K562 (cell line): ENCODE data around the gene KLRC2. TPM values are rescaled to one million over a fixed set of nuclear protein-coding genes. Genes with fewer than 3 reads are reported as not detected.

Source experiments
- ATAC-seq: fragments of 200-7000 bp; cut with Tn5 transposase; 3 replicates; pipeline ENCODE4 v1.9.1; 2020; ENCODE audit warnings: moderate library complexity
- BruUV-seq: library from RNA; stranded (reverse); fragments of 400-500 nt; replicated peaks from 2 replicates; lab custom pipeline; 2021; lab: Mats Ljungman, UMichigan
- CTCF ChIA-PET: fragments of 300-600 bp; formaldehyde crosslinking; extraction: SDS; loops from one replicate; lab custom pipeline; 2021; ENCODE audit warnings: low intra/inter-chr PET ratio; lab: Yijun Ruan, JAX
- POLR2A ChIA-PET: fragments of 300-600, 350-650 bp; sonication (Branson Sonifier 250); formaldehyde crosslinking; extraction: SDS; loops from one replicate; lab custom pipeline; 2021; ENCODE audit warnings: antibody characterized with exemption, inconsistent platforms; lab: Yijun Ruan, JAX
- DNase-seq, 4 experiments: peaks; one replicate each; pipeline versions ENCODE4 v3.0.0 to v3.0.0-alpha.2; 2011 to 2018; ENCODE audit warnings: low spot score in 3 of 4, mixed read lengths in 3 of 4; ENCODE audit errors: extremely low read depth in 1 of 4
- FAIRE-seq: peaks from 2 replicates; lab custom pipeline; 2011; peaks lifted over from hg19 to GRCh38; lab: Jason Lieb, UNC
- H2AFZ ChIP-seq: 2 replicates; pipeline ENCODE4 v1.6.0; 2011; ENCODE audit warnings: low read depth, low read length, control low read depth, inconsistent platforms
- H3K27ac ChIP-seq: fragments of 200-600 bp; 3 replicates; pipeline ENCODE4 v1.8.0; 2011; ENCODE audit warnings: low read depth, mild to moderate bottlenecking, control low read depth, inconsistent platforms, low read length, moderate library complexity, mixed read lengths; ENCODE audit errors: extremely low read depth
- H3K27me3 ChIP-seq, 2 experiments: fragments of 300-600 bp in 1 of 2; 2 replicates in 1 of 2; 3 replicates in 1 of 2; pipeline versions ENCODE4 v1.6.0 to v1.8.0; 2011; ENCODE audit warnings: inconsistent platforms in 2 of 2, low read length in 2 of 2, mild to moderate bottlenecking in 1 of 2, mixed read lengths in 1 of 2, moderate library complexity in 1 of 2; ENCODE audit not compliant: control insufficient read depth in 2 of 2, insufficient read depth in 2 of 2
- H3K36me3 ChIP-seq: fragments of 300-600 bp; 3 replicates; pipeline ENCODE4 v1.8.0; 2011; ENCODE audit warnings: mild to moderate bottlenecking, low read length, inconsistent platforms; ENCODE audit not compliant: control insufficient read depth, insufficient read depth
- H3K4me1 ChIP-seq, 2 experiments: fragments of 200-600 bp in 1 of 2; replicated peaks in 1 of 2; 2 replicates in 1 of 2; 3 replicates in 1 of 2; pipeline versions ENCODE4 v1.5.1 to v1.8.0; 2011; ENCODE audit warnings: inconsistent platforms in 2 of 2, low read length in 2 of 2, mild to moderate bottlenecking in 1 of 2, mixed read lengths in 1 of 2, moderate library complexity in 1 of 2; ENCODE audit not compliant: control insufficient read depth in 2 of 2, insufficient read depth in 2 of 2
- H3K4me2 ChIP-seq: 2 replicates; pipeline ENCODE4 v1.6.1; 2011; ENCODE audit warnings: low read length, control low read depth, inconsistent platforms, mixed read lengths; ENCODE audit not compliant: insufficient read depth
- H3K4me3 ChIP-seq: fragments of 200-600 bp; sonication (generic), shearing (Covaris generic); 2 replicates; pipeline ENCODE4 v1.5.1; 2016; ENCODE audit warnings: control low read depth, inconsistent platforms
- H3K79me2 ChIP-seq: fragments of 200-600 bp; 3 replicates; pipeline ENCODE4 v1.8.0; 2011; ENCODE audit warnings: low read length, inconsistent platforms; ENCODE audit not compliant: control insufficient read depth, insufficient read depth
- H3K9ac ChIP-seq, 2 experiments: 2 replicates each; pipeline versions ENCODE4 v1.6.0 to v1.6.1; 2011; ENCODE audit warnings: low read depth in 2 of 2, low read length in 2 of 2, control low read depth in 1 of 2, inconsistent platforms in 1 of 2, mild to moderate bottlenecking in 1 of 2, mixed read lengths in 1 of 2; ENCODE audit not compliant: insufficient read depth in 1 of 2
- H3K9me1 ChIP-seq: one replicate; pipeline ENCODE4 v1.6.0; 2011; ENCODE audit warnings: inconsistent platforms, mild to moderate bottlenecking, low read length, moderate library complexity; ENCODE audit not compliant: control insufficient read depth, insufficient read depth
- H3K9me3 ChIP-seq: replicated peaks from 2 replicates; pipeline ENCODE4 v1.5.1; 2011; ENCODE audit warnings: low read depth, low read length, inconsistent platforms; ENCODE audit not compliant: control insufficient read depth, insufficient read depth
- H4K20me1 ChIP-seq: replicated peaks from 2 replicates; pipeline ENCODE4 v1.6.1; 2011; ENCODE audit warnings: low read length, inconsistent platforms, mixed read lengths; ENCODE audit not compliant: control insufficient read depth, insufficient read depth
- CHD4 ChIP-seq: fragments of 200-600 bp; sonication (generic); IDR thresholded peaks from 3 replicates; pipeline ENCODE4 v1.6.1; 2012; ENCODE audit warnings: low read depth, mild to moderate bottlenecking, mixed read lengths, low read length, inconsistent platforms; ENCODE audit not compliant: insufficient read depth, insufficient replicate concordance, poor library complexity, severe bottlenecking
- HNRNPH1 ChIP-seq: fragments of 200-400 bp; formaldehyde crosslinking; optimal IDR thresholded peaks from 2 replicates; pipeline ENCODE3; 2017; ENCODE audit warnings: low read depth, mild to moderate bottlenecking, low read length, moderate library complexity
- NFE2 ChIP-seq: IDR thresholded peaks from 2 replicates; pipeline ENCODE4 v1.6.1; 2014; ENCODE audit warnings: antibody characterized with exemption, low read depth
- XRCC5 ChIP-seq: fragments of 200-400 bp; formaldehyde crosslinking; IDR thresholded peaks from 2 replicates; pipeline ENCODE4 v1.6.1; 2017; ENCODE audit warnings: low read depth, mild to moderate bottlenecking, low read length
- ZNF146 ChIP-seq: IDR thresholded peaks from one replicate; pipeline ENCODE4 v1.6.1; 2018; ENCODE audit warnings: missing compliant biosample characterization; ENCODE audit not compliant: unreplicated experiment
- ZNF175 ChIP-seq: fragments of 200-800 bp; sonication (Bioruptor generic); IDR thresholded peaks from 2 replicates; pipeline ENCODE4 v1.6.1; 2016; ENCODE audit warnings: low read depth, mild to moderate bottlenecking, missing genetic modification characterization, missing compliant biosample characterization
- ZNF316 ChIP-seq: fragments of 450-650 bp; IDR thresholded peaks from 2 replicates; pipeline ENCODE4 v1.6.1; 2016
- WGBS: fragments of 100-300 bp; shearing (Covaris generic); methylation state at CpG from one replicate; pipeline ENCODE4 v1.1.6; 2016; ENCODE audit warnings: low coverage, mixed read lengths; ENCODE audit not compliant: insufficient coverage; ENCODE audit errors: missing lambda C conversion rate; 5-methylcytosine and 5-hydroxymethylcytosine counted together
- in situ Hi-C: fragments of 300-500 bp; cut with MboI; formaldehyde crosslinking; loops from 4 replicates; pipeline ENCODE4 v1.15.0; 2018; ENCODE audit warnings: inconsistent platforms, mixed read lengths
- intact Hi-C: fragments of 100-400 bp; cut with micrococcal nuclease; formaldehyde crosslinking; loops from 2 replicates; pipeline ENCODE4 v1.14.2; 2022
- polyA plus RNA-seq, 8 experiments: library from polyadenylated mRNA; depleted of rRNA in 4 of 8; stranded (reverse) in 5 of 8; unstranded in 3 of 8; fragments of >200 nt; fragmentation: Nextera tagmentation in 2 of 8; fragmentation: Illumina TruSeq in 1 of 8; extraction: Ambion mirVana in 2 of 8; extraction: Trizol in 1 of 8; gene quantifications; 2 replicates each; pipeline versions ENCODE4 v1.2.1 to v1.2.3, GENCODE V29; 2011 to 2014; ENCODE audit warnings: inconsistent platforms in 1 of 8, missing spikeins in 1 of 8
- total RNA-seq, 7 experiments: library from RNA; depleted of rRNA in 6 of 7; stranded (reverse); fragments of >200 nt in 6 of 7; fragmentation: Illumina TruSeq in 2 of 7; extraction: Trizol in 2 of 7; gene quantifications; 2 replicates each; pipeline versions ENCODE4 v1.2.1 to v1.2.3, GENCODE V29; 2011 to 2021; ENCODE audit warnings: low replicate concordance in 1 of 7
- TF ChIP-seq, protein P1 (sequence below), 3 experiments: fragments of 200-800 bp in 1 of 3; sonication (Bioruptor generic) in 1 of 3; sonication (generic) in 1 of 3; formaldehyde crosslinking in 1 of 3; IDR thresholded peaks; 2 replicates each; pipeline versions ENCODE4 v1.6.1 to v1.8.0; 2016 to 2022; ENCODE audit warnings: mild to moderate bottlenecking in 2 of 3, missing compliant biosample characterization in 2 of 3, missing genetic modification characterization in 2 of 3, missing genetic modification reagents in 1 of 3
- TF ChIP-seq, protein P2 (sequence below), 2 experiments: fragments of 450-650 bp in 1 of 2; sonication (generic) in 1 of 2; formaldehyde crosslinking in 1 of 2; IDR thresholded peaks in 1 of 2; conservative IDR thresholded peaks in 1 of 2; 2 replicates each; pipeline versions ENCODE4 v1.6.1 to v1.8.1; 2016 to 2023; ENCODE audit warnings: mild to moderate bottlenecking in 2 of 2, moderate library complexity in 2 of 2, inconsistent platforms in 1 of 2, missing genetic modification reagents in 1 of 2

Gene KLRC2
- total and polyA plus RNA-seq, 9 of the 15 experiments (the other 6 are each of a cell fraction or from before 2014, with no cell fraction given): not detected

DNA sequence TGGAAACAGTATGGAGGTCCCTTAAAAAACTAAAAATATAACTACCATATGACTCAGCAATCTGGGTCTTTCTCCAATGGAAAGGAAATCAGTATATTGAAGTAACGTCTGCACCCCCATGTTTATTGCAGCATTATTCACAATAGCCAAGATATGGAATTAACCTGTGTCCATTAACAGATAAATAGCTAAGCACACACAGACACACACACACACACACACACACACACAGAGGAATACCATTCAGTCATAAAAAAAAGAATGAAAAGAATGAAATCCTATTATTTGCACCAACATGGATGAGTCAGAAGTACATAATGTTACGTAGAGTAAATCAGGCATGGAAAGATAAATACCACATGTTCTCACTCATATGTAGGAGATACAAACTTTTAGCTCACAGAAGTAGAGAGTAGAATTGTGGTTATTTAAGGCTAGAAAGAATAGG lies 50.6 kb downstream of the KLRC2 start:
- in situ Hi-C loops: no loop called here
- POLR2A ChIA-PET: no interaction called here
- Histone ChIP-seq H3K36me3 (no peaks in the 10 kb centered on the region), H4K20me1 (no peaks in the 10 kb centered on the region), H3K9me1 (no peaks in the 10 kb centered on the region)
- 0 out of 2 replicates have a peak, but pooled peaks have one; percentile 11 for TF ChIP-seq ZNF316
- no peak for TF ChIP-seq CHD4
- TF ChIP-seq NFE2: 0 out of 2 replicates have a peak, but pooled peaks have one; percentile 5
- no peak for TF ChIP-seq ZNF175
- TF ChIP-seq, protein P1, sequence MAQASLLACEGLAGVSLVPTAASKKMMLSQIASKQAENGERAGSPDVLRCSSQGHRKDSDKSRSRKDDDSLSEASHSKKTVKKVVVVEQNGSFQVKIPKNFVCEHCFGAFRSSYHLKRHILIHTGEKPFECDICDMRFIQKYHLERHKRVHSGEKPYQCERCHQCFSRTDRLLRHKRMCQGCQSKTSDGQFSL (CRISPR knock-in tag; IDR thresholded peaks at IDR 0.05): no peak
- TF ChIP-seq, protein P1 (tag; IDR thresholded peaks at IDR 0.05): no peak
- TF ChIP-seq, protein P2, sequence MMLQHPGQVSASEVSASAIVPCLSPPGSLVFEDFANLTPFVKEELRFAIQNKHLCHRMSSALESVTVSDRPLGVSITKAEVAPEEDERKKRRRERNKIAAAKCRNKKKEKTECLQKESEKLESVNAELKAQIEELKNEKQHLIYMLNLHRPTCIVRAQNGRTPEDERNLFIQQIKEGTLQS (IDR thresholded peaks at IDR 0.05): peak; percentile 35; the same call in 1 of the 2 replicates
- TF ChIP-seq, protein P2 (CRISPR knock-in tag; conservative IDR thresholded peaks at IDR 0.05): no peak
- no peak for TF ChIP-seq XRCC5
- no peak for TF ChIP-seq HNRNPH1
- TF ChIP-seq ZNF146: no peak
- TF ChIP-seq, all 486 proteins: peak for 3
- no TSS peak for BruUV-seq
- Histone ChIP-seq H3K79me2 (no peaks in the 10 kb centered on the region), H3K4me2 (no peak overlapping the region), H2AFZ (no peak overlapping the region), H3K4me3 (no peak overlapping the region), H3K4me1 (no peaks in the 10 kb centered on the region), H3K9ac (no peak overlapping the region), H3K27me3 (no peaks in the 10 kb centered on the region), H3K9me3 (no peaks in the 10 kb centered on the region), H3K27ac (no peak overlapping the region)
- intact Hi-C loops: no loop called here
- DNase-seq (no peak), ATAC-seq (no peak), FAIRE-seq (no peak)
- CTCF ChIA-PET: no interaction called here
- WGBS: 54% methylated on average over 2 of the region's 2 CpGs
